Posterior vena cava (tissue), 2 donors: ENCODE measurements around the gene GALR2. TPM values are rescaled to one million over a fixed set of nuclear protein-coding genes. Genes with fewer than 3 reads are reported as not detected.

ENCODE experiments used
- DNase-seq: peaks from one replicate; pipeline ENCODE4 v3.0.0-alpha.2; 2020; ENCODE audit warnings: low spot score
- intact Hi-C, 2 donors: fragments of 100-400 bp; cut with DNase I; formaldehyde crosslinking; loops; one replicate each; pipeline versions ENCODE4 v1.14.1 to v1.14.2; 2022 to 2023
- total RNA-seq, 2 donors: library from RNA; stranded (reverse); fragmentation: NEBNext Ultra II Directional; extraction: Animal tissue kit (Norgen Biotek cat#: 25700); gene quantifications; one replicate each; pipeline ENCODE4 v1.2.1, GENCODE V29; 2021
- donor health status: DM: yes; HTN: yes; CAD: no.
- donor health status: DM: yes; HTN: yes; CAD: no.

The GALR2 gene
- total RNA-seq, 2 donors from 2014 or later: not detected

GRCh38 chr17:76089680-76090516 is 15.3 kb downstream of the GALR2 start:
- DNase-seq: peak; percentile 57

GRCh38 chr17:76090517-76091129 is 16.0 kb downstream of the GALR2 start:
- DNase-seq: peak; percentile 78
- intact Hi-C loops: no loop called here

More at GRCh38 chr17:76089680-76090516, 15.3 kb downstream of the GALR2 start:
- intact Hi-C loops: no loop called here

GRCh38 chr17:76091526-76092286 is 17.1 kb downstream of the GALR2 start:
- DNase-seq: peak; percentile 69
- intact Hi-C loops: no loop called here

GRCh38 chr17:76092526-76093413 is 18.2 kb downstream of the GALR2 start:
- DNase-seq: peak; percentile 76
- intact Hi-C loops: no loop called here

- intact Hi-C loops: no loop called here
- DNase-seq: no peak
Observed at GRCh38 chr17:76094046-76094445, 19.5 kb downstream of the GALR2 start.

GRCh38 chr17:76095943-76096342 is 21.4 kb downstream of the GALR2 start:
- no peak for DNase-seq
- intact Hi-C loops: no loop called here

GRCh38 chr17:76097716-76098295 is 23.2 kb downstream of the GALR2 start:
- intact Hi-C loops: no loop called here
- no peak for DNase-seq

GRCh38 chr17:76102944-76103273 is 28.3 kb downstream of the GALR2 start:
- DNase-seq: no peak
- intact Hi-C loops: no loop called here

GRCh38 chr17:76103274-76104139 is 28.9 kb downstream of the GALR2 start, which contains the start of gene EXOC7:
TSS of gene EXOC7 (minus strand) at chr17:76103787. CDS start at chr17:76103692, 95 bp downstream.
- peak; percentile 97 for DNase-seq
- intact Hi-C loops: no loop called here

- intact Hi-C loops: no loop called here
- DNase-seq: peak; percentile 51
Observed at GRCh38 chr17:76104140-76104895, 29.7 kb downstream of the GALR2 start.

- intact Hi-C loops: no loop called here
- no peak for DNase-seq
Observed at GRCh38 chr17:76104896-76105231, 30.3 kb downstream of the GALR2 start.

GRCh38 chr17:76106703-76107102 is 32.1 kb downstream of the GALR2 start:
- intact Hi-C loops: no loop called here
- DNase-seq: no peak

- DNase-seq: no peak
- intact Hi-C loops: no loop called here
Observed at GRCh38 chr17:76107509-76107908, 32.9 kb downstream of the GALR2 start.

- DNase-seq: no peak
- intact Hi-C loops: no loop called here
Observed at GRCh38 chr17:76111956-76112355, 37.4 kb downstream of the GALR2 start.

GRCh38 chr17:76115138-76115754 is 40.7 kb downstream of the GALR2 start:
- peak; percentile 29 for DNase-seq
- intact Hi-C loops: no loop called here

- intact Hi-C loops: loop anchor here in 1 of 2 donors (2.0 to 10.0 kb wide), 2 partner anchors 159 to 275 kb away; no protein-coding TSS in a partner anchor
Observed at GRCh38 chr17:76119409-76120371, 45.1 kb downstream of the GALR2 start.

More at GRCh38 chr17:76119409-76120371, 45.1 kb downstream of the GALR2 start:
- DNase-seq: peak; percentile 72
